Hepatocyte (in vitro differentiated cells): ENCODE results near the gene ABHD1. TPM values are rescaled to one million over a fixed set of nuclear protein-coding genes. Genes with fewer than 3 reads are reported as not detected.

Experiments used
- DNase-seq: peaks from one replicate; pipeline ENCODE4 v3.0.0-alpha.2; 2016; ENCODE audit warnings: low spot score
- H2AFZ ChIP-seq: fragments of 200-600 bp; sonication (generic); 2 replicates; pipeline ENCODE4 v1.6.0; 2016; ENCODE audit warnings: antibody characterized with exemption, mild to moderate bottlenecking
- H3K27ac ChIP-seq: fragments of 200-600 bp; sonication (generic); 2 replicates; pipeline ENCODE4 v1.5.1; 2016; ENCODE audit warnings: mild to moderate bottlenecking
- H3K27me3 ChIP-seq: fragments of 200-600 bp; sonication (generic); 2 replicates; pipeline ENCODE4 v1.6.1; 2016
- H3K36me3 ChIP-seq: fragments of 200-600 bp; sonication (generic); replicated peaks from 2 replicates; pipeline ENCODE4 v1.5.1; 2016; ENCODE audit warnings: low read depth; ENCODE audit not compliant: insufficient read depth
- H3K4me1 ChIP-seq: fragments of 200-600 bp; sonication (generic); 2 replicates; pipeline ENCODE4 v1.5.1; 2016; ENCODE audit warnings: mild to moderate bottlenecking, moderate library complexity; ENCODE audit not compliant: insufficient read depth
- H3K4me2 ChIP-seq: fragments of 200-600 bp; sonication (generic); 2 replicates; pipeline ENCODE4 v1.6.0; 2016
- H3K4me3 ChIP-seq: fragments of 200-600 bp; sonication (generic); 2 replicates; pipeline ENCODE4 v1.5.1; 2016; ENCODE audit warnings: mild to moderate bottlenecking
- H3K79me2 ChIP-seq: fragments of 200-600 bp; sonication (generic); 2 replicates; pipeline ENCODE4 v1.6.0; 2017; ENCODE audit warnings: mild to moderate bottlenecking
- H3K9me2 ChIP-seq: fragments of 200-600 bp; sonication (generic); replicated peaks from 2 replicates; pipeline ENCODE4 v1.6.0; 2017; ENCODE audit warnings: mild to moderate bottlenecking; ENCODE audit not compliant: insufficient read depth
- H3K9me3 ChIP-seq: fragments of 200-600 bp; sonication (generic); 2 replicates; pipeline ENCODE4 v1.5.1; 2016; ENCODE audit warnings: low read depth, mild to moderate bottlenecking
- H4K20me1 ChIP-seq: fragments of 200-600 bp; sonication (generic); 2 replicates; pipeline ENCODE4 v1.6.0; 2016; ENCODE audit warnings: mild to moderate bottlenecking; ENCODE audit not compliant: insufficient read depth, poor library complexity, severe bottlenecking
- EZH2 ChIP-seq: fragments of 200-600 bp; sonication (generic); IDR thresholded peaks from 2 replicates; pipeline ENCODE4 v1.6.1; 2016; ENCODE audit warnings: antibody characterized with exemption, mild to moderate bottlenecking, borderline replicate concordance
- EZH2phosphoT487 ChIP-seq: fragments of 200-600 bp; sonication (generic); IDR thresholded peaks from one replicate; pipeline ENCODE4 v1.6.1; 2018; ENCODE audit warnings: antibody characterized with exemption, mild to moderate bottlenecking, low read depth, moderate library complexity; ENCODE audit not compliant: unreplicated experiment, severe bottlenecking
- WGBS: methylation state at CpG from one replicate; pipeline ENCODE4 v1.1.6; 2016; ENCODE audit warnings: low lambda C conversion rate; ENCODE audit errors: missing lambda C conversion rate; 5-methylcytosine and 5-hydroxymethylcytosine counted together
- polyA plus RNA-seq: library from polyadenylated mRNA; unstranded; fragments of >200 nt; fragmentation: Nextera tagmentation; extraction: Ambion mirVana; gene quantifications from 2 replicates; pipeline ENCODE4 v1.2.1, GENCODE V29; 2016
- total RNA-seq: library from RNA; depleted of rRNA; stranded (reverse); fragments of >200 nt; gene quantifications from 2 replicates; pipeline ENCODE4 v1.2.3, GENCODE V29; 2014
- TF ChIP-seq, protein P1 (sequence below): fragments of 200-600 bp; sonication (generic); IDR thresholded peaks from 2 replicates; pipeline ENCODE4 v1.5.1; 2016; ENCODE audit warnings: antibody characterized with exemption, mild to moderate bottlenecking; ENCODE audit not compliant: poor library complexity

Gene ABHD1
- total and polyA plus RNA-seq, 2 experiments from 2014 or later: 0.03 to 0.58 TPM

DNA sequence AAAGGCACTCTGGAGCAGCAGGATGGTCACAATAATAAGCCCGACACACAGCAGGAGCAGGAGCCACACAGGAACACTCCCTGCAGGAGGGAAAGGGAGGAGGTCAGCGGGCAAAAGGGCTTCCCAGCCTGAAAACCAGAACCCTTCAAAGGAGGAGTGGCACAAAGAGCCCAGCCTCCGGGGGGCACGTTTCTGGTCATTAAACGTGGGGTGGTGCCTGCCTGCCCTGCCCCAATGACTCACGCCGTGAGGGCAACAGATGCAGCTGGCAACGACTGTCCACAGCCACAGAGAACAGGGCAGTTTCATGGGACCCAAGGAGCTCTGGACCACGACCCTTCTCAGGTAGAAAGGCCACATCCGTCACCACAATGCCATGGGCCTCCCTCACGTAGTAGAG lies 7.8 kb downstream of the ABHD1 start:
- Histone ChIP-seq H3K9me2 (no peaks in the 10 kb centered on the region), H2AFZ (no peak overlapping the region), H3K4me3 (no peak overlapping the region), H3K27ac (no peak overlapping the region), H4K20me1 (peaks cover 9% of the 10 kb centered on the region), H3K36me3 (no peaks in the 10 kb centered on the region), H3K27me3 (no peaks in the 10 kb centered on the region), H3K4me2 (no peak overlapping the region), H3K79me2 (peaks cover 19% of the 10 kb centered on the region), H3K9me3 (no peaks in the 10 kb centered on the region), H3K4me1 (peaks cover 10% of the 10 kb centered on the region)
- no peak for TF ChIP-seq EZH2
- DNase-seq: no peak
- 98% methylated on average over 11 of the region's 11 CpGs for WGBS

DNA sequence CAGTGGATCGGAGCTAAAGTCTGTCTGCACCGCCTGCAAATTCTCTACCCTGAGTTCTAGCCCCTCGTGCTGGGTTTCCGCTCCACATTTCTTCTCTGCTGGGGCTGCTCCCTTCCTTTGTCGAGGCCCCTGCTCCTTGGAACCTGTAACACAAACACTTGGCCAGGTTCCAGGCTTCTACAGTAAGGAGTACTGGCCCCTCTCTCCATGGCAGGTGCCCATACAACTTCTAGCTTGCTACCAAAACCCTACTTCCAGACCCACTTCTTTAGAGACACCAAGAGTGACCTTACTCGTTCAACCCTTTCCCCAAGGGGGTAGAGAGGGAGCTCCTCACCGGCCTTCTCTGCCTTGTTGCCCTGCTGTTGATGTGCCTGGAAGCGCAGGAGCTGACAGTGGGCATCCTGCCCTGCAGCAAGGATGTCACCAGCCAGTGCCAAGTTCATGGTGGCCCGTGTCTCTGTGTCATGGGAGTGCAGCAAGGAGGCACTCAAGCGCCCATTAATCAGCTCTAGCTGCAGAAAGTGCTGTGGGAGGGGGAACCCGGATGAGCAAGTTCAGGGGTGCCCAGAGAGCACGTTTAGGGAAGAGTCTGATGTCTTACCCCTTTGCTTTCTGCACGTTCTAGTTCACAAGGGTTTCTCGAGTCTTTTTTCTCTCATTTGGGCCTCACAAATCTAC lies 9.7 kb downstream of the ABHD1 start:
- Histone ChIP-seq H3K9me3 (no peaks in the 10 kb centered on the region), H3K27me3 (no peaks in the 10 kb centered on the region), H3K79me2 (peaks cover 19% of the 10 kb centered on the region), H2AFZ (peak overlapping the region; percentile 86), H3K4me1 (peaks cover 10% of the 10 kb centered on the region), H3K27ac (no peak overlapping the region), H3K4me2 (peak overlapping the region; percentile 87), H4K20me1 (peaks cover 9% of the 10 kb centered on the region), H3K4me3 (peak overlapping the region; percentile 91), H3K9me2 (no peaks in the 10 kb centered on the region), H3K36me3 (no peaks in the 10 kb centered on the region)
- DNase-seq: no peak
- TF ChIP-seq EZH2 (no peak), EZH2phosphoT487 (no peak)
- TF ChIP-seq, protein P1, sequence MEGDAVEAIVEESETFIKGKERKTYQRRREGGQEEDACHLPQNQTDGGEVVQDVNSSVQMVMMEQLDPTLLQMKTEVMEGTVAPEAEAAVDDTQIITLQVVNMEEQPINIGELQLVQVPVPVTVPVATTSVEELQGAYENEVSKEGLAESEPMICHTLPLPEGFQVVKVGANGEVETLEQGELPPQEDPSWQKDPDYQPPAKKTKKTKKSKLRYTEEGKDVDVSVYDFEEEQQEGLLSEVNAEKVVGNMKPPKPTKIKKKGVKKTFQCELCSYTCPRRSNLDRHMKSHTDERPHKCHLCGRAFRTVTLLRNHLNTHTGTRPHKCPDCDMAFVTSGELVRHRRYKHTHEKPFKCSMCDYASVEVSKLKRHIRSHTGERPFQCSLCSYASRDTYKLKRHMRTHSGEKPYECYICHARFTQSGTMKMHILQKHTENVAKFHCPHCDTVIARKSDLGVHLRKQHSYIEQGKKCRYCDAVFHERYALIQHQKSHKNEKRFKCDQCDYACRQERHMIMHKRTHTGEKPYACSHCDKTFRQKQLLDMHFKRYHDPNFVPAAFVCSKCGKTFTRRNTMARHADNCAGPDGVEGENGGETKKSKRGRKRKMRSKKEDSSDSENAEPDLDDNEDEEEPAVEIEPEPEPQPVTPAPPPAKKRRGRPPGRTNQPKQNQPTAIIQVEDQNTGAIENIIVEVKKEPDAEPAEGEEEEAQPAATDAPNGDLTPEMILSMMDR: no peak
- WGBS: 52% methylated on average over 14 of the region's 14 CpGs

GRCh38 chr2:27133905-27134780 lies 10.5 kb downstream of the ABHD1 start, which contains the start of gene PREB:
PREB (minus strand) TSS chr2:27134636; CDS start chr2:27134421, 215 bp downstream.
- Histone ChIP-seq H2AFZ (peak within 1 kb of the TSS; percentile 86), H3K4me3 (peak within 1 kb of the TSS; percentile 91), H3K4me2 (peak within 1 kb of the TSS; percentile 87), H3K9me2 (no peaks in the 10 kb centered on the region), H3K36me3 (no peaks in the 10 kb centered on the region), H3K4me1 (peaks cover 10% of the 10 kb centered on the region), H3K27me3 (no peaks in the 10 kb centered on the region), H4K20me1 (peaks cover 9% of the 10 kb centered on the region), H3K27ac (peak within 1 kb of the TSS; percentile 74), H3K9me3 (no peaks in the 10 kb centered on the region), H3K79me2 (peaks cover 19% of the 10 kb centered on the region)
- DNase-seq: peak; percentile 99
- TF ChIP-seq, protein P1: peak; percentile 37
- TF ChIP-seq EZH2: no peak
- no peak for TF ChIP-seq EZH2phosphoT487
- 1% methylated on average over 77 of the region's 86 CpGs for WGBS
